H1 (cell line): ENCODE results near the gene ANKRD40. TPM values are rescaled to one million over a fixed set of nuclear protein-coding genes. Genes with fewer than 3 reads are reported as not detected.

Experiments
- HDAC2 ChIP-seq, 2 experiments: fragments of 300-600 bp in 1 of 2; sonication (generic) in 1 of 2; IDR thresholded peaks; 2 replicates each; pipeline ENCODE4 v1.6.1; 2011 to 2012; ENCODE audit warnings: low read depth in 2 of 2, low read length in 2 of 2, mild to moderate bottlenecking in 2 of 2, moderate library complexity in 2 of 2, borderline replicate concordance in 1 of 2, inconsistent platforms in 1 of 2
- polyA plus RNA-seq, 7 experiments: library from polyadenylated mRNA; depleted of rRNA in 3 of 7; stranded (reverse) in 5 of 7; unstranded in 2 of 7; fragments of >200 nt in 5 of 7; fragments of 200-250 nt in 2 of 7; gene quantifications; 1 replicate in 5 of 7; 2 replicates in 1 of 7; 4 replicates in 1 of 7; pipeline versions ENCODE4 v1.2.1 to v1.2.3, GENCODE V29; 2011 to 2013; ENCODE audit warnings: missing spikeins in 2 of 7, mixed read lengths in 2 of 7
- total RNA-seq: library from RNA; stranded (reverse); fragmentation: NEBNext Ultra II Directional; extraction: Animal tissue kit (Norgen Biotek cat#: 25700); gene quantifications from 2 replicates; pipeline ENCODE4 v1.2.1, GENCODE V29; 2021

ANKRD40 gene
- total and polyA plus RNA-seq, 2 of the 8 experiments (the other 6 are each of a cell fraction or from before 2014, with no cell fraction given) = 26.1 to 50.1 TPM

DNA sequence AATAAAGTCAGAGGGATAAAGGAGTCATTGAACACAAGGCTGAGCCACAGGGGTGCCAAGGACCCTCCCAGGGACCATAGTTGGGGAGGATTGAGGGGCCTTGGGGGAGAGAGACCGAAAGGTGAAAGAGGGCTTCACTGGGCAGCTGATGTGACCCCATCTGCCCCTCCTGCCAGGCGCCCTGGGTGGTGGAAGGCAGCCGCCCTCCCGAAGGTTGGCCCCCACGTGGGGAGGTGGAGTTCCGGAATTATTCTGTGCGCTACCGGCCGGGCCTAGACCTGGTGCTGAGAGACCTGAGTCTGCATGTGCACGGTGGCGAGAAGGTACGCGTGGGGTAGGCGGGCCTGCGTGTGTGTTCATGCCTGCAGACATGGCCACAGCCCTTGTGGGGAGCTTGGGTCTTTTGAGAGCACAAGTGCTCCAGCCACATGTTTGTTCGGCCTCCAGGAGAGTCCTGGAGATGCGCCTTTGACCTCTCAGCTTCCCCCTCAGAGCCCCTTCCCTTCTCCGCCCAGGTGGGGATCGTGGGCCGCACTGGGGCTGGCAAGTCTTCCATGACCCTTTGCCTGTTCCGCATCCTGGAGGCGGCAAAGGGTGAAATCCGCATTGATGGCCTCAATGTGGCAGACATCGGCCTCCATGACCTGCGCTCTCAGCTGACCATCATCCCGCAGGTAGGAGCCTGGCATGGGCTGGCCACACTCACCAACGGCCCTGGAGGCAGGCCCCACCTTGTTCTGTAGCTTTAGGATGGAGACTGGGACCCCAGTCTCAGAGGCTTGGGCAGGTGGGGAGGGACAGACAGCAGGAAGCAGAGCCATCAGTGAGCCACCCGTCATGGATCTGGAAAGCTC is 24.1 kb downstream of the ANKRD40 start (continued):
- TF ChIP-seq HDAC2 (IDR thresholded peaks at IDR 0.05; ENCODE audit: borderline replicate concordance in 1 of 2, low read depth in 2 of 2, low read length in 2 of 2) = no peak
